ENCODE measurements around the gene DYNC1H1. TPM values are rescaled to one million over a fixed set of nuclear protein-coding genes. Genes with fewer than 3 reads are reported as not detected.
A peak's percentile ranks its signal among the peaks of the same experiment; 100 is the strongest.

The DYNC1H1 gene
- total and polyA plus RNA-seq, 2 of the 13 experiments (the other 11 are each of a cell fraction or from before 2014, with no cell fraction given) = 74.4 to 239 TPM

GRCh38 chr14:101962503-101962874 lies 1.9 kb upstream of the DYNC1H1 start (continued):
- TF ChIP-seq ARID5B (CRISPR knock-in tag; IDR thresholded peaks at IDR 0.05) = 0 out of 2 replicates have a peak, but pooled peaks have one; percentile 30
- TF ChIP-seq ZNF12 (CRISPR knock-in tag; IDR thresholded peaks at IDR 0.05) = peak; percentile 79
- peak; percentile 74 for TF ChIP-seq XRCC5 (optimal IDR thresholded peaks at IDR 0.05; ENCODE audit: low read length)

GRCh38 chr14:101963052-101963451 lies 1.3 kb upstream of the DYNC1H1 start:
- Histone ChIP-seq H3K79me2 (ENCODE audit: insufficient read depth, low read length) (peaks cover 37% of the 10 kb centered on the region), H4K20me1 (ENCODE audit: insufficient read depth, low read length) (peaks cover 12% of the 10 kb centered on the region), H3K4me3 (replicated peaks in 1 of 3; ENCODE audit: insufficient read depth in 1 of 3, low read depth in 2 of 3, low read length in 3 of 3) (no peak overlapping the region; a peak in 1 of 6 replicates), H3K27me3 (ENCODE audit: control insufficient read depth in 1 of 2, insufficient read depth in 2 of 2, low read length in 2 of 2) (no peaks in the 10 kb centered on the region; a peak in 1 of 5 replicates), H3K36me3 (replicated peaks in 1 of 2; ENCODE audit: control insufficient read depth in 1 of 2, insufficient read depth in 2 of 2, low read length in 2 of 2) (peaks cover 0 to 3% of the 10 kb centered on the region in 2 experiments; a peak in 2 of 5 replicates), H3K4me2 (ENCODE audit: low read depth, low read length) (peak overlapping the region; percentile 93), H3K27ac (ENCODE audit: extremely low read length, insufficient read depth, low read length) (peak overlapping the region; percentile 45), H3K9me3 (ENCODE audit: low read length) (no peaks in the 10 kb centered on the region), H3K4me1 (ENCODE audit: insufficient read depth, low read length) (peaks cover 80% of the 10 kb centered on the region), H3K9ac (ENCODE audit: insufficient read depth, low read depth, low read length) (peak overlapping the region; percentile 61), H2AFZ (ENCODE audit: low read length) (no peak overlapping the region)
- WGBS (ENCODE audit: low lambda C conversion rate) = 94% methylated on average over 5 of the region's 5 CpGs
- FAIRE-seq (no peak), ATAC-seq (no peak), DNase-seq (ENCODE audit: low spot score) (no peak)
- CTCF ChIA-PET (ENCODE audit: low intra/inter-chr PET ratio, low total read pairs) = no interaction called here
- intact Hi-C loops (cut with micrococcal nuclease; ENCODE audit: unreplicated experiment) (loop anchor here (2.0 to 5.0 kb wide), 2 partner anchors 124 to 359 kb away; partner anchors contain the start of gene HSP90AA1), in situ Hi-C loops (cut with HindIII; ENCODE audit: extremely low pct_ligation_motif_present, low pct_unique_long_range_greater_than_20kb) (loop anchor here (5.0 kb wide), 2 partner anchors 134 to 354 kb away; partner anchors contain the start of gene ZNF839)
- no TSS peak for BruUV-seq (replicated peaks)
- POLR2A ChIA-PET = interaction anchor here (0.9 kb wide), 1 partner anchor 9 kb away, joined by 3 read pairs; no protein-coding TSS in a partner anchor
- TF ChIP-seq ZNF782 (CRISPR knock-in tag; IDR thresholded peaks at IDR 0.05; ENCODE audit: borderline replicate concordance) = no peak
- no peak for TF ChIP-seq ZNF574 (CRISPR knock-in tag; IDR thresholded peaks at IDR 0.05)
- no peak for TF ChIP-seq ZMYM2 (CRISPR knock-in tag; IDR thresholded peaks at IDR 0.05)
- TF ChIP-seq SP1 (IDR thresholded peaks at IDR 0.05) = no peak
- no peak for TF ChIP-seq SP1 (CRISPR knock-in tag; IDR thresholded peaks at IDR 0.05)
